ENCODE measurements around the gene FIBCD1. TPM values are rescaled to one million over a fixed set of nuclear protein-coding genes. Genes with fewer than 3 reads are reported as not detected.

FIBCD1 gene
- total and polyA plus RNA-seq, 2 experiments from 2014 or later = 0.43 to 4.0 TPM

DNA sequence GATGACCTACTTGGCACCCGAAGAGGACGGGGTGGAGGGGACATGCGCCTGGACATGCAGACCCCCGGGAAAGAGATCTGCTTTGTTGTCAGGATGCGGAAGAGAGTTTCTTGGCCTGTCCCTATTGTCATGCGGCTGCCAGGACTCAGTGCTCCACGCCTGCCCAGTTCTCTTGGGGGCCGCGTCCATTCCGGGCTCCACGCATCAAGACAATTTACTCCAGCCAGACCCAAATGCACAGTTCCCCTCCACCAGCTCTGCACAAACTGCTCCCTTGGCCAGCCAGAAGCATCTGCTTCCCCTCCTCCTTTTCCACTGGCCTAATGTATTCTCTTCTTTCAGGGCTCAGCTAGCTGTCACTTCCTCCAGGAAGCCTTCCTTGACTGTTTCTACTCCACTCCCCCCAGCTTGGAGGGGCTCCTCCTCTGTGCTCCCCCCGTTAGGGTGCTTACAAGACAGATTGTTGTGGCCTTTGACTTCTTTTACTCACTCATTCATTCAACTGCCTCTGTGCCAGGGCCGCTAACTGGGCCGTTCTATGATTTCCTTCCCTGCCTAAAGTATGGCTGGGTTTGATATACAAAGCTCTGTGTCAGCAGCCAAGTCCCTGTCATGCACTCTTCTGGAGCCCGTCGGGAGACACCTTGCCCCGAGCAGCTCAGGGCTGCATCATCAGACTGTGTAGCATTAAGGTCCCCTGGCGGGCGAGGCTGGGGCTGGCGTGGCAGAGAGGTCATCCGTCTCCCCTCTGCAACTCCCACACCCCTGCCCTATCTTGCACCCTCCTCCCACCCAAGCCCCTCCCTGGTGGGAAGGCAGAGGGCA, 6.6 kb downstream of the FIBCD1 start:
- TF ChIP-seq, protein P1, sequence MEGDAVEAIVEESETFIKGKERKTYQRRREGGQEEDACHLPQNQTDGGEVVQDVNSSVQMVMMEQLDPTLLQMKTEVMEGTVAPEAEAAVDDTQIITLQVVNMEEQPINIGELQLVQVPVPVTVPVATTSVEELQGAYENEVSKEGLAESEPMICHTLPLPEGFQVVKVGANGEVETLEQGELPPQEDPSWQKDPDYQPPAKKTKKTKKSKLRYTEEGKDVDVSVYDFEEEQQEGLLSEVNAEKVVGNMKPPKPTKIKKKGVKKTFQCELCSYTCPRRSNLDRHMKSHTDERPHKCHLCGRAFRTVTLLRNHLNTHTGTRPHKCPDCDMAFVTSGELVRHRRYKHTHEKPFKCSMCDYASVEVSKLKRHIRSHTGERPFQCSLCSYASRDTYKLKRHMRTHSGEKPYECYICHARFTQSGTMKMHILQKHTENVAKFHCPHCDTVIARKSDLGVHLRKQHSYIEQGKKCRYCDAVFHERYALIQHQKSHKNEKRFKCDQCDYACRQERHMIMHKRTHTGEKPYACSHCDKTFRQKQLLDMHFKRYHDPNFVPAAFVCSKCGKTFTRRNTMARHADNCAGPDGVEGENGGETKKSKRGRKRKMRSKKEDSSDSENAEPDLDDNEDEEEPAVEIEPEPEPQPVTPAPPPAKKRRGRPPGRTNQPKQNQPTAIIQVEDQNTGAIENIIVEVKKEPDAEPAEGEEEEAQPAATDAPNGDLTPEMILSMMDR (IDR thresholded peaks at IDR 0.05; ENCODE audit: low read depth, low read length) = peak; percentile 22
- Histone ChIP-seq H3K36me3 (no peaks in the 10 kb centered on the region), H3K4me3 (no peak overlapping the region), H3K27ac (no peak overlapping the region), H3K27me3 (peaks cover 6% of the 10 kb centered on the region), H3K4me1 (ENCODE audit: low read depth) (peaks cover 5% of the 10 kb centered on the region), H3K9me3 (ENCODE audit: low read depth) (no peaks in the 10 kb centered on the region)
- peak; percentile 65 to 70 for DNase-seq (ENCODE audit: low read depth in 1 of 2, low spot score in 1 of 2)

DNA sequence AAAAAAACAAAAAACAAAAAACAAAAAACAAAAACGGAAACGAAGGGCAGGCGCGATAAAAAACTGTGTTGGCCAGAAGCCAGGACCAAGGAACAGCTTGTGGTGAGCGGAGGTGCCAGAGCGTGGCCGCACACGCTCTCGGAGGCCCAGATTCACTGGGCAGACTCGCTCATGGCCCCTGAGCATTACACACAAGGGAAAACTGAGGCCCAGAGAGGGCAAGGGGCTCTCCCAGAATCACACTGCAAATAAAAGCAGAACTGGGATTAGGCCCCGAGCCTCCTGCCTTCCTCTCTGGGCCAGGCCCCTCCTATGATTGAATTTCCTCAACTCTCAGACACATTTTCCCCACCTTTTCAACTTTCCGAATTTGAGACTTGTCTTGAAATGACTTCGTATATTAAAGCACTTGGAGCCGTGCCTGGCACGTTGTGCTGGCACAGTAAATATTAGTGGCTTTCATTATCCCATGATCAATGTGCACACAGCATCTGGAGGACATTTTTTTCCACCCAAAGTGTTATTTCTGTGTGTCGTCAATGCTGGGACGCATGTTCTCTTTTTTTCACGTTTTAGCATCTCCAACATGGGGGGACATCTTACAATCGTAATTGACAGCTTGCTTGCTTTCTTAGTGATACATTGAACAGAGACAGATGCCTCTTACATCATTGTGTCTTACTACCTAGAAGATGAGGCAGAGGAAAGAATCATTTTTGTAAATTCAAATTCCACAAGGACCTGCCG, 7.4 kb downstream of the FIBCD1 start:
- Histone ChIP-seq H3K27ac (no peak overlapping the region), H3K4me3 (no peak overlapping the region), H3K36me3 (no peaks in the 10 kb centered on the region), H3K4me1 (ENCODE audit: low read depth) (peaks cover 5% of the 10 kb centered on the region), H3K9me3 (ENCODE audit: low read depth) (no peaks in the 10 kb centered on the region), H3K27me3 (no peaks in the 10 kb centered on the region)
- TF ChIP-seq, protein P1 (IDR thresholded peaks at IDR 0.05; ENCODE audit: low read depth, low read length) = no peak
- no peak for DNase-seq (ENCODE audit: low read depth in 1 of 2, low spot score in 1 of 2)

DNA sequence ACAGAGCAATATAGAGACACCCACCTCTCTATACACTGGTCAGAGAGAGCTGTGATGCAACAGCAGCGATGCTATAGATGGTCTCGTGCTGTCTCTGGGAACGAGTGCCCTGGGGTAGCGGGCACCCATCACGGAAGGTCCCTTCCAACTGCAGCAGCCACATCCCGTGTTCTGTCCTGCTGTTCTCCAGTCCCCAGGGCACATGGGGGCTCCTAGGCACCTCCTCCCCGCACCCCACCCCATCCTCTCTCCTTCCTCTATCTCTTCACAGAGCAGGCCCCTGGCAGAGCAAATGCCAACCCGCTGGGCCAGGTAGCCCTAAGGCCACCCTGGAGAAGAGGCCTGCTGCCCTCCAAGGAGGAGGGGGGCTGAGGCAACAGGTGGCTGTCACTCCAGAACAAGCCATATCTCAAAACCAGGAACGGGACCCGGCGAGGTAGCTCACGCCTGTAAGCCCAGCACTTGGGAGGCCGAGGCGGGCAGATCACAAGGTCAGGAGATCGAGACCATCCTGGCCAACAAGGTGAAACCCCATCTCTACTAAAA, 8.2 kb downstream of the FIBCD1 start:
- H3K4me1 ChIP-seq (ENCODE audit: low read depth) = peaks cover 5% of the 10 kb centered on the region
- H3K4me3 ChIP-seq = no peak overlapping the region
- no peak overlapping the region for H3K27ac ChIP-seq
- no peak for DNase-seq (ENCODE audit: low read depth in 1 of 2, low spot score in 1 of 2)
- TF ChIP-seq, protein P1 (IDR thresholded peaks at IDR 0.05; ENCODE audit: low read depth, low read length) = no peak
- H3K9me3 ChIP-seq (ENCODE audit: low read depth) = no peaks in the 10 kb centered on the region
- H3K36me3 ChIP-seq = no peaks in the 10 kb centered on the region
- no peaks in the 10 kb centered on the region for H3K27me3 ChIP-seq

DNA sequence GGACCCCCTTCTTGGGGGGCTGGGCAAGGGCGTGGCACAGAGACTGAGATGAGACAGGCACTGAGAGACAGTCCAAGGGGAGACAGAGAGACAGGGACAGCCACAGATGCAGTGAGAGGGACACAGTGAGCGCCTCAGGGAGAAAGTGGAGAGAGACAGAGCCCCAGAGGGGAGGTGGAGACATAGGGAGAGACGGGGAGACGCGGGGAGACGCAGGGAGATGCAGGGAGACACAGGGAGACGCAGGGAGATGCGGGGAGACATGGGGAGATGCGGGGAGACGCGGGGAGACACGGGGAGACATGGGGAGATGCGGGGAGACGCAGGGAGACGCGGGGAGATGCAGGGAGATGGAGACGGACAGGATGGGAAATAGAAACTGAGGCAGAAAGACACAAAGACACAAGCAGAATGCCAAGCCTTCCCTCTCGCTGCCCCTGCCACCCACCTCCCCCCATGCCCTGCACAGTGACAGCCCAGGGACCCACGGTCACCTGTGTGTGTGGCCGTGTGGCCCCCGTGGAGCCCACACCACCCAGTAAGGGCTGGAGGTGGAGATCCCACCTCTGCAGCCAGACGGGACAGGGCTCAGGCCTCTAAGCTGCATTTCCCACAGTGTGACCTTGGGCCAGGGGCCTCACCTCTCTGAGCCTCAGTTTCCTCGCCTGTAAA, 8.8 kb downstream of the FIBCD1 start:
- TF ChIP-seq, protein P1 (IDR thresholded peaks at IDR 0.05; ENCODE audit: low read depth, low read length) = no peak
- Histone ChIP-seq H3K27me3 (no peaks in the 10 kb centered on the region), H3K27ac (no peak overlapping the region), H3K4me1 (ENCODE audit: low read depth) (peaks cover 5% of the 10 kb centered on the region), H3K4me3 (no peak overlapping the region), H3K9me3 (ENCODE audit: low read depth) (no peaks in the 10 kb centered on the region), H3K36me3 (no peaks in the 10 kb centered on the region)
- no peak for DNase-seq (ENCODE audit: low read depth in 1 of 2, low spot score in 1 of 2)

DNA sequence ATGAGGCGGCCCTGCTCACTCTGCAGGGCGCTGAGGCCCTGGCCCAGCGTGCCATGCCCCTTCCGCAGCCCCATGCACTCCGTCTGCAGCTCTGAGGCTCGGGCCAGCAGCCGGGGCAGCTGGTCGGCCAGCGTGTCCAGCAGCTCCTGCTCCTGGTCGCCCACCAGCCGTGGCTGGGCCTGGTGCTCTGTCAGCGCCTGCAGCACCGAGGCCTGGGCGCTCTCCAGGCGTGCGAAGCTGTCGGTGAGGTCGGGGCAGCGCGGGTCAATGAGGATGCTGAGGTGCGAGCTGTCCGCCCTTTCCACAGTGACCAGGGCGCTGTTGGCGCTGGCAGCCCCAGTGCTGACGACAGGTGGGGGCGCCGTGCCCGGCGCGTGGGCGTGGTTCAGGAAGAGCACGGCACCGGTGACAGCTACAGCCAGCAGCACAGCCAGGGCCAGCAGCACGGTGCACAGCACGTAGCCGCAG, 9.4 kb downstream of the FIBCD1 start:
- H3K27me3 ChIP-seq = no peaks in the 10 kb centered on the region
- no peak for DNase-seq (ENCODE audit: low read depth in 1 of 2, low spot score in 1 of 2)
- TF ChIP-seq, protein P1 (IDR thresholded peaks at IDR 0.05; ENCODE audit: low read depth, low read length) = no peak

More for the DNA sequence above, 9.4 kb downstream of the FIBCD1 start:
- Histone ChIP-seq H3K4me3 (no peak overlapping the region), H3K4me1 (ENCODE audit: low read depth) (peaks cover 5% of the 10 kb centered on the region), H3K9me3 (ENCODE audit: low read depth) (no peaks in the 10 kb centered on the region), H3K36me3 (no peaks in the 10 kb centered on the region), H3K27ac (no peak overlapping the region)
